Lower leg skin (tissue), 4 donors: Measurements from ENCODE around the gene ADAMTS9. TPM values are rescaled to one million over a fixed set of nuclear protein-coding genes. Genes with fewer than 3 reads are reported as not detected.

Source experiments
- DNase-seq, 2 donors: peaks; one replicate each; pipeline ENCODE4 v3.0.0-alpha.2; 2019; ENCODE audit warnings: low spot score in 2 of 2
- H3K4me3 ChIP-seq: fragments of 200-600 bp; sonication (generic); 2 replicates; pipeline ENCODE4 v1.5.1; 2017; ENCODE audit warnings: mild to moderate bottlenecking, low read depth; ENCODE audit not compliant: poor library complexity, severe bottlenecking
- POLR2A ChIP-seq, 2 donors: fragments of 450-650 bp; IDR thresholded peaks; one replicate each; pipeline ENCODE4 v1.6.1; 2016 to 2017; ENCODE audit warnings: antibody characterized with exemption in 2 of 2, mild to moderate bottlenecking in 1 of 2, moderate library complexity in 1 of 2
- WGBS, 2 donors: methylation state at CpG; one replicate each; pipeline ENCODE4 v1.1.5; 2018; 5-methylcytosine and 5-hydroxymethylcytosine counted together
- intact Hi-C: fragments of 100-400 bp; cut with DNase I; formaldehyde crosslinking; loops from one replicate; pipeline ENCODE4 v1.15.0; 2023; ENCODE audit warnings: low total_unique reads
- total RNA-seq, 4 donors: library from RNA; depleted of rRNA; stranded (reverse); fragments of >200 nt; gene quantifications; one replicate each; pipeline ENCODE4 v1.1.0, GENCODE V29; 2016
- TF ChIP-seq, protein P1 (sequence below), 3 donors: fragments of 450-650 bp; IDR thresholded peaks; one replicate each; pipeline ENCODE4 v1.5.1; 2016; ENCODE audit warnings: antibody characterized with exemption in 3 of 3, mild to moderate bottlenecking in 3 of 3, moderate library complexity in 2 of 3

Gene ADAMTS9
- total RNA-seq, 4 donors from 2014 or later: 2.2 to 15.9 (median 8.2) TPM

DNA sequence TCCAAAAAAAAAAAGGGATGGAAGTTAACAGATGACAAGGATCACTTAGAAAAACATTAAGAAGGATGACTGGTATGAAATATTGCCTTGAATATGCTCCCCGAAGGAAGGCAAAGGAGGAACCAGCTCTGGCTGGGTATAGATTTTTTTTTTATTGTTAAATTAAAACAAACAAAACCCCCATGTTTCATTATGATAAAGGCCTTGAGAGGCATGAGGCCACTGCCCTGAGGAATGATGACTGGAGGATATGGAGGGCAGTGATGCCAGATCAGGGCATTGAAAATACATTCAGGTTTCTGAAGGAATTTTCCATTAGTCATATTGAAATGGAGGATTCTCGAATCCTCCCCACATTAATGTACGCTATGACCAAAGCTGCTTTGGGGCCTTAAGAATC, 120.9 kb downstream of the ADAMTS9 start:
- WGBS, 2 donors: 80 to 85% methylated on average over 3 of the region's 3 CpGs
- intact Hi-C loops: no loop called here
- no peak for DNase-seq
- H3K4me3 ChIP-seq: no peak overlapping the region
- TF ChIP-seq POLR2A (IDR thresholded peaks at IDR 0.05): no peak
- TF ChIP-seq, protein P1, sequence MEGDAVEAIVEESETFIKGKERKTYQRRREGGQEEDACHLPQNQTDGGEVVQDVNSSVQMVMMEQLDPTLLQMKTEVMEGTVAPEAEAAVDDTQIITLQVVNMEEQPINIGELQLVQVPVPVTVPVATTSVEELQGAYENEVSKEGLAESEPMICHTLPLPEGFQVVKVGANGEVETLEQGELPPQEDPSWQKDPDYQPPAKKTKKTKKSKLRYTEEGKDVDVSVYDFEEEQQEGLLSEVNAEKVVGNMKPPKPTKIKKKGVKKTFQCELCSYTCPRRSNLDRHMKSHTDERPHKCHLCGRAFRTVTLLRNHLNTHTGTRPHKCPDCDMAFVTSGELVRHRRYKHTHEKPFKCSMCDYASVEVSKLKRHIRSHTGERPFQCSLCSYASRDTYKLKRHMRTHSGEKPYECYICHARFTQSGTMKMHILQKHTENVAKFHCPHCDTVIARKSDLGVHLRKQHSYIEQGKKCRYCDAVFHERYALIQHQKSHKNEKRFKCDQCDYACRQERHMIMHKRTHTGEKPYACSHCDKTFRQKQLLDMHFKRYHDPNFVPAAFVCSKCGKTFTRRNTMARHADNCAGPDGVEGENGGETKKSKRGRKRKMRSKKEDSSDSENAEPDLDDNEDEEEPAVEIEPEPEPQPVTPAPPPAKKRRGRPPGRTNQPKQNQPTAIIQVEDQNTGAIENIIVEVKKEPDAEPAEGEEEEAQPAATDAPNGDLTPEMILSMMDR (IDR thresholded peaks at IDR 0.05): no peak

DNA sequence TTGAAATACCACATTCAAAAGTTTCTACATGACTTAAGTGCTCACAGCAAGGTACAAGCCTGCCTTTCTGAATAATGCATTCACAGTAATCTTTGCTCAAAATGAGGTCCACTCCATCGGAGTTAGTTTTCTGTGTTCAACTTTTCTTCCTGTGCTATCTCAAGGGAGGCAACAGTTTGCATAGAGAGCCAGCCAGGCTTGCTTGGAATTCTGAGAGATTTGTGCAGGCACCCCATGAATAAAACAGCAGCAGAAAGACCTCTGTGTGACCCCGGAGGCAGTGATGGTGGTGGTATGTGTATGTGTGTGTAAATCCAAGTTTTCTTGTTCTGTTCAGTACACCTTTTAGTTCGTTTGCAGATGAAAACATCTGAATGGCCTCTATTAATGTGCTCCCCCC, 124.0 kb downstream of the ADAMTS9 start:
- 62 to 69% methylated on average over 3 of the region's 3 CpGs for WGBS, 2 donors
- TF ChIP-seq, protein P1 (IDR thresholded peaks at IDR 0.05): no peak
- TF ChIP-seq POLR2A (IDR thresholded peaks at IDR 0.05): no peak
- H3K4me3 ChIP-seq: no peak overlapping the region
- DNase-seq: no peak
- intact Hi-C loops: no loop called here

GRCh38 chr3:64561868-64562267, 125.9 kb downstream of the ADAMTS9 start:
- no peak for DNase-seq
- TF ChIP-seq, protein P1 (IDR thresholded peaks at IDR 0.05): no peak
- TF ChIP-seq POLR2A (IDR thresholded peaks at IDR 0.05): no peak
- H3K4me3 ChIP-seq: no peak overlapping the region
- intact Hi-C loops: no loop called here
- WGBS, 2 donors: 85 to 91% methylated on average over 2 of the region's 2 CpGs

GRCh38 chr3:64561325-64561843, 126.4 kb downstream of the ADAMTS9 start:
- intact Hi-C loops: no loop called here
- DNase-seq: no peak
- no peak overlapping the region for H3K4me3 ChIP-seq
- 74 to 79% methylated on average over 22 of the region's 22 CpGs for WGBS, 2 donors
- no peak for TF ChIP-seq POLR2A (IDR thresholded peaks at IDR 0.05)
- TF ChIP-seq, protein P1 (IDR thresholded peaks at IDR 0.05): no peak

GRCh38 chr3:64560791-64561190, 127.0 kb downstream of the ADAMTS9 start:
- TF ChIP-seq, protein P1 (IDR thresholded peaks at IDR 0.05): no peak
- TF ChIP-seq POLR2A (IDR thresholded peaks at IDR 0.05): no peak
- no peak overlapping the region for H3K4me3 ChIP-seq
- WGBS, 2 donors: 66 to 69% methylated on average over 2 of the region's 2 CpGs
- intact Hi-C loops: no loop called here
- DNase-seq: no peak

DNA sequence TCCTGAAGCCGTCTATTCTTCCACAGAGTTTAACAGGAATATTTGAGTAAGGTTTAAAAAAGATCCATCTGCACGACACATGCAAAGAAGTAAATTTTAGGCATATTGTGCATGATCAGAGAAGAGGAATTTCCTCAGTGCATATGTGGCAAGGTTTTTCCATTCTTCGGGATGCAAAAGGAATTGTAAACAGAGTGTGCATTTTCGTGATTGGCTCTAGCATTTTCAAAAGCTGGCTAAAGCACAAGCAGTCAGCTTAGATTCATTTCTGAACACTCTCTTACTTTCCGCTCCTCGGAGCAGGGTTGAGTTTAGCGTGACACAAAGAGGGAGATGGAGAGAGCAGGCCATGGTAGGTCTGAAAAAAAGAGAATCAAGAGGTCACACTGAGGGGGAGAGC, 128.2 kb downstream of the ADAMTS9 start:
- no peak overlapping the region for H3K4me3 ChIP-seq
- TF ChIP-seq POLR2A (IDR thresholded peaks at IDR 0.05): no peak
- TF ChIP-seq, protein P1 (IDR thresholded peaks at IDR 0.05): no peak
- no peak for DNase-seq
- 92 to 95% methylated on average over 7 of the region's 7 CpGs for WGBS, 2 donors
- intact Hi-C loops: no loop called here
